ENCODE measurements around the gene ABTB2. TPM values are rescaled to one million over a fixed set of nuclear protein-coding genes. Genes with fewer than 3 reads are reported as not detected.

The ABTB2 gene
- total RNA-seq, 2 experiments from 2014 or later: 0.06 to 0.09 TPM

DNA sequence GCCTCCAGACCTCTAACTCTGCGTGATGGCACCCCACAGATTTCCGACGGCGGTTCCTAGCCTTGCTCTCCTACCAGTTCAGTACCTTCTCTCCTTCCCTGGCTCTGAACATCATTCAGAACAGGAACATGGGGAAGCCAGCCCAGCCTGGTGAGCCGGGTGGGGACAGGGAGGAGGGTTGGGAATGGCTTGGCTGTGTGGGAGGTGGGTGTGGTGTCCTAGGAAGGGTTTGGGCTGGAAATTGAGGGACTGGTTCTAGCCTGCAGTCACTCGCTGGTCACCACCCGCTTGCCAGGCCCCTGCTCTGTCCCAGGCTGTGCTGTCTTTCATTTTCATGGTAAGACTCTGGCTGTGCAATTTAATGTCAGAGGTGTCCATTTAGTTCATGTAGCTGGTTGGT lies 218.5 kb downstream of the ABTB2 start:
- H3K27ac ChIP-seq (ENCODE audit: low read depth, low read length, poor library complexity, severe bottlenecking): no peak overlapping the region
- peaks cover 5% of the 10 kb centered on the region for H3K4me1 ChIP-seq (ENCODE audit: insufficient read depth, low read length, poor library complexity, severe bottlenecking)
- TF ChIP-seq, protein P1, sequence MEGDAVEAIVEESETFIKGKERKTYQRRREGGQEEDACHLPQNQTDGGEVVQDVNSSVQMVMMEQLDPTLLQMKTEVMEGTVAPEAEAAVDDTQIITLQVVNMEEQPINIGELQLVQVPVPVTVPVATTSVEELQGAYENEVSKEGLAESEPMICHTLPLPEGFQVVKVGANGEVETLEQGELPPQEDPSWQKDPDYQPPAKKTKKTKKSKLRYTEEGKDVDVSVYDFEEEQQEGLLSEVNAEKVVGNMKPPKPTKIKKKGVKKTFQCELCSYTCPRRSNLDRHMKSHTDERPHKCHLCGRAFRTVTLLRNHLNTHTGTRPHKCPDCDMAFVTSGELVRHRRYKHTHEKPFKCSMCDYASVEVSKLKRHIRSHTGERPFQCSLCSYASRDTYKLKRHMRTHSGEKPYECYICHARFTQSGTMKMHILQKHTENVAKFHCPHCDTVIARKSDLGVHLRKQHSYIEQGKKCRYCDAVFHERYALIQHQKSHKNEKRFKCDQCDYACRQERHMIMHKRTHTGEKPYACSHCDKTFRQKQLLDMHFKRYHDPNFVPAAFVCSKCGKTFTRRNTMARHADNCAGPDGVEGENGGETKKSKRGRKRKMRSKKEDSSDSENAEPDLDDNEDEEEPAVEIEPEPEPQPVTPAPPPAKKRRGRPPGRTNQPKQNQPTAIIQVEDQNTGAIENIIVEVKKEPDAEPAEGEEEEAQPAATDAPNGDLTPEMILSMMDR (conservative IDR thresholded peaks at IDR 0.05; ENCODE audit: low read length): no peak
- TF ChIP-seq EZH2phosphoT487 (IDR thresholded peaks at IDR 0.05; ENCODE audit: borderline replicate concordance, low read depth, low read length): no peak
- DNase-seq (ENCODE audit: low spot score): no peak
- no peaks in the 10 kb centered on the region; the same call in 1 of the 2 replicates for H4K20me1 ChIP-seq (ENCODE audit: insufficient read depth, low read length)
- BruUV-seq (replicated peaks): no TSS peak
- H3K79me2 ChIP-seq (ENCODE audit: insufficient read depth, low read depth, low read length): no peaks in the 10 kb centered on the region
- H2AFZ ChIP-seq (ENCODE audit: low read length): no peak overlapping the region
- H3K4me3 ChIP-seq (ENCODE audit: low read depth, low read length, poor library complexity, severe bottlenecking): no peak overlapping the region
- no peak overlapping the region for H3K4me2 ChIP-seq (ENCODE audit: low read length)
- intact Hi-C loops (cut with micrococcal nuclease; ENCODE audit: unreplicated experiment): no loop called here
- POLR2A ChIA-PET: interaction anchor here (1.2 kb wide), 1 partner anchor 33 kb away, joined by 4 read pairs; no protein-coding TSS in a partner anchor
- H3K36me3 ChIP-seq (ENCODE audit: insufficient read depth, low read length): peaks cover 100% of the 10 kb centered on the region
- no peaks in the 10 kb centered on the region for H3K9me3 ChIP-seq (ENCODE audit: low read length)
- no peaks in the 10 kb centered on the region for H3K9me2 ChIP-seq (ENCODE audit: insufficient read depth, low read length)
- CTCF ChIA-PET (ENCODE audit: unreplicated experiment): no interaction called here

DNA sequence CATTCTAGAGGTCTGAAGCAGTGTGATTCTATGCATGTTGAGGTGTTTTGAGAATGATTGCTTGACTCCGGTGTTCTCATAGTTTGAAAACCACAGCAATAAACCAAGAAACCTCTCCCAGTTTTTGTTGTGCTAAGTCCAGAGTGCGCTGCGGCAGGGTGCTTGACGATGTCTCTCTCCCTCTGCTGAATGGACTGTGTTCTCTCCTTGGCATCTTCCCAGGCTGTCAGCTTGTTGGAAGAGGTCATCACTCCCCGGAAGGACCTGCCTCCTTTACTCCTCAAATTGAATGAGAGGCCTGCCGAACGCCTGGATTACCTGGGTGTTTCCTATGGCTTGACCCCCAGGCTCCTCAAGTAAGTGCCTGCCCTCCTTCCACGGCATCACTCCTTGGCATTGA lies 221.4 kb downstream of the ABTB2 start:
- no peaks in the 10 kb centered on the region for H4K20me1 ChIP-seq (ENCODE audit: insufficient read depth, low read length)
- H3K79me2 ChIP-seq (ENCODE audit: insufficient read depth, low read depth, low read length): no peaks in the 10 kb centered on the region
- no TSS peak for BruUV-seq (replicated peaks)
- POLR2A ChIA-PET: interaction anchor here (0.7 to 1.0 kb wide), 2 partner anchors 9 to 195 kb away, joined by 3 to 4 read pairs; no protein-coding TSS in a partner anchor
- no peak overlapping the region for H3K27ac ChIP-seq (ENCODE audit: low read depth, low read length, poor library complexity, severe bottlenecking)
- CTCF ChIA-PET (ENCODE audit: unreplicated experiment): no interaction called here
- intact Hi-C loops (cut with micrococcal nuclease; ENCODE audit: unreplicated experiment): no loop called here
- H3K36me3 ChIP-seq (ENCODE audit: insufficient read depth, low read length): peaks cover 98% of the 10 kb centered on the region
- H3K4me2 ChIP-seq (ENCODE audit: low read length): no peak overlapping the region
- no peaks in the 10 kb centered on the region for H3K9me2 ChIP-seq (ENCODE audit: insufficient read depth, low read length)
- H2AFZ ChIP-seq (ENCODE audit: low read length): no peak overlapping the region
- H3K4me1 ChIP-seq (ENCODE audit: insufficient read depth, low read length, poor library complexity, severe bottlenecking): no peaks in the 10 kb centered on the region
- no peaks in the 10 kb centered on the region for H3K9me3 ChIP-seq (ENCODE audit: low read length)
- DNase-seq (ENCODE audit: low spot score): no peak
- no peak overlapping the region for H3K4me3 ChIP-seq (ENCODE audit: low read depth, low read length, poor library complexity, severe bottlenecking)
- TF ChIP-seq EZH2phosphoT487 (IDR thresholded peaks at IDR 0.05; ENCODE audit: borderline replicate concordance, low read depth, low read length): no peak
- TF ChIP-seq, protein P1 (conservative IDR thresholded peaks at IDR 0.05; ENCODE audit: low read length): no peak

DNA sequence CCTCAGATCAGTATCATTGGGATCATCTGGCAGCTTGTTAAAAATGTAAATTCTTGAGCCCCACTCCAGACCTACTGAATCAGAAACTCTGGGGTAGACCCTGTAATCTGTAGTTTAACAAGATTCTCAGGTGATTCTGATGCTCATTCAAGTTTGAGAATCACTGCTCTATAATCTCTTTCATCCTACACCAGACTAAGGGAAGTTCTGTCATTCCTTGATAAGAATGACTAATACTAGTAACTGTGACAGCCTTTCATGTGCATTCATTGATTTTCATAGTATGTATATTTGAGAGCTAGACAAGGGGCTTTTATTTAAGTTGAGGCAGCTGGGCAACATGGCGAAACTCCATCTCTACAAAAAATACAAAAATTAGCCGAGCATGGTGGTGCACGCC lies 222.4 kb downstream of the ABTB2 start:
- no peaks in the 10 kb centered on the region for H3K79me2 ChIP-seq (ENCODE audit: insufficient read depth, low read depth, low read length)
- TF ChIP-seq, protein P1 (conservative IDR thresholded peaks at IDR 0.05; ENCODE audit: low read length): no peak
- no peak for TF ChIP-seq EZH2phosphoT487 (IDR thresholded peaks at IDR 0.05; ENCODE audit: borderline replicate concordance, low read depth, low read length)
- BruUV-seq (replicated peaks): no TSS peak
- H2AFZ ChIP-seq (ENCODE audit: low read length): no peak overlapping the region
- no peak overlapping the region for H3K4me2 ChIP-seq (ENCODE audit: low read length)
- H3K9me3 ChIP-seq (ENCODE audit: low read length): no peaks in the 10 kb centered on the region
- no peaks in the 10 kb centered on the region for H3K9me2 ChIP-seq (ENCODE audit: insufficient read depth, low read length)
- no peak overlapping the region for H3K27ac ChIP-seq (ENCODE audit: low read depth, low read length, poor library complexity, severe bottlenecking)
- ChIA-PET POLR2A (interaction anchor here (0.6 to 1.0 kb wide), 3 partner anchors 10 to 278 kb away, joined by 3 to 4 read pairs (median 4); no protein-coding TSS in a partner anchor), CTCF (ENCODE audit: unreplicated experiment) (interaction anchor here (0.6 kb wide), 1 partner anchor 87 kb away, joined by 3 read pairs; no protein-coding TSS in a partner anchor)
- no peak overlapping the region for H3K4me3 ChIP-seq (ENCODE audit: low read depth, low read length, poor library complexity, severe bottlenecking)
- H3K4me1 ChIP-seq (ENCODE audit: insufficient read depth, low read length, poor library complexity, severe bottlenecking): no peaks in the 10 kb centered on the region
- peaks cover 98% of the 10 kb centered on the region for H3K36me3 ChIP-seq (ENCODE audit: insufficient read depth, low read length)
- intact Hi-C loops (cut with micrococcal nuclease; ENCODE audit: unreplicated experiment): no loop called here
- no peak for DNase-seq (ENCODE audit: low spot score)
- H4K20me1 ChIP-seq (ENCODE audit: insufficient read depth, low read length): no peaks in the 10 kb centered on the region; the same call in 1 of the 2 replicates
